Esophagus squamous epithelium (tissue), 5 donors: ENCODE results near the gene RPS6KC1. TPM values are rescaled to one million over a fixed set of nuclear protein-coding genes. Genes with fewer than 3 reads are reported as not detected.

Source experiments
- DNase-seq: peaks from one replicate; lab custom pipeline; 2025; lab: John Stamatoyannopoulos, UW
- H3K27ac ChIP-seq, 4 donors: fragments of 200-600 bp; sonication (generic); one replicate each; pipeline ENCODE4 v1.5.1; 2016 to 2019; ENCODE audit warnings: mild to moderate bottlenecking in 1 of 4
- H3K27me3 ChIP-seq, 4 donors: fragments of 200-600 bp; sonication (generic); 1 replicate in 3 of 4; 2 replicates in 1 of 4; pipeline versions ENCODE4 v1.5.1 to v1.6.0; 2017 to 2021; ENCODE audit warnings: antibody characterized with exemption in 1 of 4
- H3K36me3 ChIP-seq, 3 donors: fragments of 200-600 bp; sonication (generic); one replicate each; pipeline ENCODE4 v1.5.1; 2016 to 2019
- H3K4me1 ChIP-seq, 3 donors: fragments of 200-600 bp; sonication (generic); one replicate each; pipeline ENCODE4 v1.5.1; 2017 to 2019
- H3K4me3 ChIP-seq, 4 donors: fragments of 200-600 bp; sonication (generic); 1 replicate in 3 of 4; 2 replicates in 1 of 4; pipeline ENCODE4 v1.5.1; 2016 to 2019; ENCODE audit warnings: mild to moderate bottlenecking in 2 of 4, moderate library complexity in 1 of 4
- H3K9me3 ChIP-seq, 3 donors: fragments of 200-600 bp; sonication (generic); one replicate each; pipeline ENCODE4 v1.5.1; 2016 to 2019
- POLR2A ChIP-seq, 4 donors: fragments of 450-650 bp; IDR thresholded peaks; one replicate each; pipeline ENCODE4 v1.6.1; 2017; ENCODE audit warnings: antibody characterized with exemption in 4 of 4, mild to moderate bottlenecking in 4 of 4, moderate library complexity in 3 of 4
- WGBS, 2 donors: methylation state at CpG; one replicate each; pipeline ENCODE4 v1.1.5; 2018; 5-methylcytosine and 5-hydroxymethylcytosine counted together
- intact Hi-C: fragments of 100-400 bp; cut with DNase I; formaldehyde crosslinking; loops from one replicate; pipeline ENCODE4 v1.15.0; 2022
- total RNA-seq, 4 donors: library from RNA; depleted of rRNA; stranded (reverse); fragments of >200 nt; gene quantifications; one replicate each; pipeline ENCODE4 v1.1.0, GENCODE V29; 2016
- TF ChIP-seq, protein P1 (sequence below), 6 experiments: fragments of 450-650 bp in 4 of 6; fragments of 200-600 bp in 2 of 6; sonication (generic) in 2 of 6; IDR thresholded peaks; one replicate each; pipeline ENCODE4 v1.5.1; 2016 to 2019; ENCODE audit warnings: antibody characterized with exemption in 6 of 6, mild to moderate bottlenecking in 4 of 6, moderate library complexity in 4 of 6
- donor health status: DM: yes; HTN: yes; CAD: no.

The RPS6KC1 gene
- total RNA-seq, 4 donors from 2014 or later, result 7.4 to 16.8 (median 13.7) TPM

GRCh38 chr1:213054733-213055591 is 3.9 kb downstream of the RPS6KC1 start:
- intact Hi-C loops, result no loop called here
- Histone ChIP-seq H3K9me3 (no peaks in the 10 kb centered on the region), H3K27me3 (no peaks in the 10 kb centered on the region), H3K4me1 (peaks cover 0 to 21% (median 14%) of the 10 kb centered on the region in 3 donors), H3K27ac (no peak overlapping the region), H3K4me3 (no peak overlapping the region), H3K36me3 (no peaks in the 10 kb centered on the region)
- no peak for DNase-seq
- TF ChIP-seq, protein P1, sequence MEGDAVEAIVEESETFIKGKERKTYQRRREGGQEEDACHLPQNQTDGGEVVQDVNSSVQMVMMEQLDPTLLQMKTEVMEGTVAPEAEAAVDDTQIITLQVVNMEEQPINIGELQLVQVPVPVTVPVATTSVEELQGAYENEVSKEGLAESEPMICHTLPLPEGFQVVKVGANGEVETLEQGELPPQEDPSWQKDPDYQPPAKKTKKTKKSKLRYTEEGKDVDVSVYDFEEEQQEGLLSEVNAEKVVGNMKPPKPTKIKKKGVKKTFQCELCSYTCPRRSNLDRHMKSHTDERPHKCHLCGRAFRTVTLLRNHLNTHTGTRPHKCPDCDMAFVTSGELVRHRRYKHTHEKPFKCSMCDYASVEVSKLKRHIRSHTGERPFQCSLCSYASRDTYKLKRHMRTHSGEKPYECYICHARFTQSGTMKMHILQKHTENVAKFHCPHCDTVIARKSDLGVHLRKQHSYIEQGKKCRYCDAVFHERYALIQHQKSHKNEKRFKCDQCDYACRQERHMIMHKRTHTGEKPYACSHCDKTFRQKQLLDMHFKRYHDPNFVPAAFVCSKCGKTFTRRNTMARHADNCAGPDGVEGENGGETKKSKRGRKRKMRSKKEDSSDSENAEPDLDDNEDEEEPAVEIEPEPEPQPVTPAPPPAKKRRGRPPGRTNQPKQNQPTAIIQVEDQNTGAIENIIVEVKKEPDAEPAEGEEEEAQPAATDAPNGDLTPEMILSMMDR (IDR thresholded peaks at IDR 0.05), result no peak
- no peak for TF ChIP-seq POLR2A (IDR thresholded peaks at IDR 0.05)

DNA sequence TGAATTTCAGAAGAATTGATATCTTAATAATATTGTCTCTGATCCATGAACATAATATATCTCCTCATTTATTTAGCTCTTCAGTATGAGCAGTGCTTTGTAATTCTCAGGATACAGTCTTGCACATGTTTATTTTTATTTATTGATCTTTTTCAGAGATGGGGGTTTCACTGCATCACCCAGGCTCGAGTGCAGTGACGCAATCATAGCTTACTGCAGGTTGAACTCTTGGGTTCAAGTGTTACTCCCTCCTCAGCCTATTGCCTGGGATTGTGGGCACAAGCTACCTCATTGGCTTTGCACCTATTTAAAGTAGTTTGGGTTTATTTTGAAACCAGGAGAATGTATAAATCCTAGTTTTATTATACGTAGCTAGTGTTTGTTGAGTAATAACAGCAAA is 4.7 kb downstream of the RPS6KC1 start:
- 67 to 79% methylated on average over 3 of the region's 3 CpGs for WGBS, 2 donors
- H3K36me3 ChIP-seq, result no peaks in the 10 kb centered on the region
- no peak for DNase-seq
- peaks cover 0 to 16% (median 14%) of the 10 kb centered on the region in 3 donors for H3K4me1 ChIP-seq
- intact Hi-C loops, result no loop called here
- TF ChIP-seq POLR2A (IDR thresholded peaks at IDR 0.05), result no peak
- TF ChIP-seq, protein P1 (IDR thresholded peaks at IDR 0.05), result no peak
- no peaks in the 10 kb centered on the region for H3K27me3 ChIP-seq
- no peaks in the 10 kb centered on the region for H3K9me3 ChIP-seq
- no peak overlapping the region for H3K4me3 ChIP-seq
- no peak overlapping the region for H3K27ac ChIP-seq

DNA sequence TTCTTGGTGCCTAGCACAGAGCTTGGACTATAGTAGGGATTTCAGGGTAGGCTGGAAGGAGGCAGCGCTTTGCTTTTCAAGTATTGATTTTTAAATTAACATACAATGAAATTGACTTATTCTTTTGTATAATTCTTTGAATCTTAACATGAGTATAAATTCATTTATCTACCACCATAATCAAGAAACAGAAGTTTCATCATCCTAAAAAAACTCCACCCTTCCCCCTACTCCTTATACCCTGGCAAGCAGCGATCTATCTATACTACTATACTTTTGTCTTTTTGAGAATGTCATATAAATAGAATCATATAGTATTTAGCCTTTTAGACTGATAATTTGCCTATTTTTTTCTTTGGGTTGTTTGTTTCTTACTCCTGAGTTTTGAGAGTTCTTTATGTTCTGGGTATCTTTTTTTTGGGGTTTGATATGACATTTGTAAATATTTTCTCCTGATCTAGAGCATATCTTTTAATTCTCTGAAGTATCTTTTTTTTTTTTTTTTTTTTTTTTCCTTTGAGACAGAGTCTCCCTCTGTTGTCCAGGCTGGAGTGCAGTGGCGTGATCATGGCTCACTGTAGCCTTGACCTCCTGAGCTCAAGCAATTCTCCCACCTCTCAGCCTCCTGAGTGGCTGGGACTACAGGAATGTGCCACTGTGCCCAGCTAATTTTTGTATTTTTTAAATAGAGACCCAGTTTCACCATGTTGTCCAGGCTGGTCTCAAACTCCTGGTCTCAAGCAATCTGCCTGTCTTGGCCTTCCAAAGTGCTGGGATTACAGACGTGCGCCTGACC is 6.4 kb downstream of the RPS6KC1 start:
- no peak for TF ChIP-seq POLR2A (IDR thresholded peaks at IDR 0.05)
- TF ChIP-seq, protein P1 (IDR thresholded peaks at IDR 0.05), result no peak
- Histone ChIP-seq H3K27me3 (no peaks in the 10 kb centered on the region), H3K27ac (no peak overlapping the region), H3K4me3 (no peak overlapping the region), H3K4me1 (peaks cover 0 to 5% (median 4%) of the 10 kb centered on the region in 3 donors), H3K9me3 (no peaks in the 10 kb centered on the region), H3K36me3 (no peaks in the 10 kb centered on the region)
- DNase-seq, result no peak
- WGBS, 2 donors, result 87 to 90% methylated on average over 5 of the region's 5 CpGs
- intact Hi-C loops, result no loop called here

GRCh38 chr1:213060836-213061235 is 9.8 kb downstream of the RPS6KC1 start:
- no peaks in the 10 kb centered on the region for H3K4me1 ChIP-seq
- TF ChIP-seq POLR2A (IDR thresholded peaks at IDR 0.05), result no peak
- TF ChIP-seq, protein P1 (IDR thresholded peaks at IDR 0.05), result no peak
- no peak overlapping the region for H3K4me3 ChIP-seq
- H3K36me3 ChIP-seq, result no peaks in the 10 kb centered on the region
- H3K27me3 ChIP-seq, result no peaks in the 10 kb centered on the region
- WGBS, 2 donors, result 93 to 100% methylated on average over 2 of the region's 2 CpGs
- intact Hi-C loops, result no loop called here
- DNase-seq, result no peak
- no peaks in the 10 kb centered on the region for H3K9me3 ChIP-seq
- no peak overlapping the region for H3K27ac ChIP-seq

DNA sequence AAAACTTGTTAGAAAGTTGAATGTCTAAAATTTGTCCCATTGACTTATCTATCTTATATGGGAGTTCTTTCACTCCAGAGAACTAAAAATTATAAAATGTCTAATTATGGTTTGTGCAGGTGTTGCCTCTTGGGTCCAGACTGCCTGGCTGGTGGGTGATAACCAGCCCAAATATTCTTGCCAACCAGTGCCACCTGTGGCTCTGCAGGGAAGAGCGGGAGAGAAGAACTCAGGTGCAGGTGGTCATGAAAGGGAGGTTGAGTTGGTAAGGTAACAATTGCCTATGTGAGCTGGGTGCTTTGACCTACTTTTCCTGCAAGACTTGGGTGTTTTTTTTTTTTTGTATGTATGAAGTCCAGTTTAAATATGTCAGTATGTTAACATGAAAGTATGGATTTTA is 10.2 kb downstream of the RPS6KC1 start:
- Histone ChIP-seq H3K4me3 (no peak overlapping the region), H3K4me1 (no peaks in the 10 kb centered on the region), H3K27me3 (no peaks in the 10 kb centered on the region), H3K9me3 (no peaks in the 10 kb centered on the region), H3K36me3 (no peaks in the 10 kb centered on the region), H3K27ac (no peak overlapping the region)
- intact Hi-C loops, result no loop called here
- no peak for TF ChIP-seq POLR2A (IDR thresholded peaks at IDR 0.05)
- TF ChIP-seq, protein P1 (IDR thresholded peaks at IDR 0.05), result no peak
- 92 to 100% methylated on average over 1 of the region's 1 CpG for WGBS, 2 donors
- no peak for DNase-seq
